NB4 (cell line): ENCODE results near the gene COG2.

ENCODE experiments used
- MYC ChIP-seq: IDR thresholded peaks from 2 replicates; pipeline ENCODE4 v1.6.1; 2011; ENCODE audit warnings: low read depth, low read length
- POLR2A ChIP-seq: IDR thresholded peaks from 2 replicates; pipeline ENCODE4 v1.6.1; 2011; ENCODE audit warnings: mild to moderate bottlenecking; ENCODE audit not compliant: insufficient read length; ENCODE audit errors: extremely low read depth
- TF ChIP-seq, protein P1 (sequence below): IDR thresholded peaks from one replicate; pipeline ENCODE4 v1.5.1; 2012; ENCODE audit warnings: low read depth, low read length
- TF ChIP-seq, protein P2 (sequence below): IDR thresholded peaks from 2 replicates; pipeline ENCODE4 v1.6.1; 2011; ENCODE audit warnings: low read depth, low read length

DNA sequence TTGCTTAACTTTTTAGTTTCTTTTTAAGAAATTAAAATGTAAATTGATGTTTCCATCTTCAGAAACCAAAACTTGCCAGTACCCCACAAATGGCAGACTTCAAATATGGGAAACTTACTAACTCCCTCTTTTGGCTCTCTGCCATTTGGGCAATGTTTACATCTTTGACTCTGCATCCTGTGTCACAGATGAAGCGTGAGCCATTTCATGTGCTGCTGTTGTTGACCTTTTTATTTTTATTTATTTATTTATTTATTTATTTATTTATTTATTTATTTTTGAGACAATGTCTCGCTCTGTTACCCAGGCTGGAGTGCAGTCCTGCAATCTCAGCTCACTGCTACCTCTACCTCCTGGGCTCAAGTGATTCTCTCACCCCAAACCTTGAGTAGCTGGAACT, 16.0 kb upstream of the COG2 start:
- TF ChIP-seq, protein P1, sequence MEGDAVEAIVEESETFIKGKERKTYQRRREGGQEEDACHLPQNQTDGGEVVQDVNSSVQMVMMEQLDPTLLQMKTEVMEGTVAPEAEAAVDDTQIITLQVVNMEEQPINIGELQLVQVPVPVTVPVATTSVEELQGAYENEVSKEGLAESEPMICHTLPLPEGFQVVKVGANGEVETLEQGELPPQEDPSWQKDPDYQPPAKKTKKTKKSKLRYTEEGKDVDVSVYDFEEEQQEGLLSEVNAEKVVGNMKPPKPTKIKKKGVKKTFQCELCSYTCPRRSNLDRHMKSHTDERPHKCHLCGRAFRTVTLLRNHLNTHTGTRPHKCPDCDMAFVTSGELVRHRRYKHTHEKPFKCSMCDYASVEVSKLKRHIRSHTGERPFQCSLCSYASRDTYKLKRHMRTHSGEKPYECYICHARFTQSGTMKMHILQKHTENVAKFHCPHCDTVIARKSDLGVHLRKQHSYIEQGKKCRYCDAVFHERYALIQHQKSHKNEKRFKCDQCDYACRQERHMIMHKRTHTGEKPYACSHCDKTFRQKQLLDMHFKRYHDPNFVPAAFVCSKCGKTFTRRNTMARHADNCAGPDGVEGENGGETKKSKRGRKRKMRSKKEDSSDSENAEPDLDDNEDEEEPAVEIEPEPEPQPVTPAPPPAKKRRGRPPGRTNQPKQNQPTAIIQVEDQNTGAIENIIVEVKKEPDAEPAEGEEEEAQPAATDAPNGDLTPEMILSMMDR: no peak
- TF ChIP-seq POLR2A (no peak), MYC (no peak)
- TF ChIP-seq, protein P2, sequence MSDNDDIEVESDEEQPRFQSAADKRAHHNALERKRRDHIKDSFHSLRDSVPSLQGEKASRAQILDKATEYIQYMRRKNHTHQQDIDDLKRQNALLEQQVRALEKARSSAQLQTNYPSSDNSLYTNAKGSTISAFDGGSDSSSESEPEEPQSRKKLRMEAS: no peak
